Measurements from ENCODE around the gene MEGF11. TPM values are rescaled to one million over a fixed set of nuclear protein-coding genes. Genes with fewer than 3 reads are reported as not detected.
A peak's percentile ranks its signal among the peaks of the same experiment; 100 is the strongest.
"Not testable (repeated sequence)": the region's sequence is repeated elsewhere in the genome, so short reads cannot be mapped to it uniquely, and the experiment has no call there.

MEGF11 gene
- total RNA-seq, 1 donor from 2014 or later = not detected

- DNase-seq (ENCODE audit: low spot score) = peak; percentile 99
Observed at GRCh38 chr15:65869126-65869953, 384.2 kb downstream of the MEGF11 start, which contains the start of gene RAB11A. Gene RAB11A (plus strand): TSS chr15:65869491. CDS start chr15:65869586, 95 bp downstream.

GRCh38 chr15:65868546-65869125 lies 384.9 kb downstream of the MEGF11 start:
- no peak for DNase-seq (ENCODE audit: low spot score)

- not testable (repeated sequence) for DNase-seq (ENCODE audit: low spot score)
Observed at GRCh38 chr15:65867933-65868332, 385.6 kb downstream of the MEGF11 start.

GRCh38 chr15:65867244-65867643 lies 386.3 kb downstream of the MEGF11 start:
- no peak for DNase-seq (ENCODE audit: low spot score)

- DNase-seq (ENCODE audit: low spot score) = no peak
Observed at GRCh38 chr15:65863106-65863505, 390.4 kb downstream of the MEGF11 start.

- no peak for DNase-seq (ENCODE audit: low spot score)
Observed at GRCh38 chr15:65862682-65863081, 390.9 kb downstream of the MEGF11 start.

GRCh38 chr15:65857718-65858402 lies 395.7 kb downstream of the MEGF11 start:
- DNase-seq (ENCODE audit: low spot score) = no peak

- DNase-seq (ENCODE audit: low spot score) = no peak
Observed at GRCh38 chr15:65856821-65857455, 396.6 kb downstream of the MEGF11 start.

- DNase-seq (ENCODE audit: low spot score) = no peak
Observed at GRCh38 chr15:65851981-65852380, 401.6 kb downstream of the MEGF11 start.

- DNase-seq (ENCODE audit: low spot score) = no peak
Observed at GRCh38 chr15:65847989-65848388, 405.6 kb downstream of the MEGF11 start.

- no peak for DNase-seq (ENCODE audit: low spot score)
Observed at GRCh38 chr15:65845826-65846519, 407.6 kb downstream of the MEGF11 start.

Small RNAs within 50 kb of the gene (microRNA-seq; reads per million reads assigned to microRNA genes)
- gene MIR4311 (ENCODE audit: borderline number of aligned reads) = not detected

Other genes with a start within 250 kb of the MEGF11 start
- gene DIS3L, start 39.8 kb upstream of the MEGF11 start, total RNA-seq = 43.5 TPM
- 5.3 TPM for gene TIPIN, start 102.9 kb upstream of the MEGF11 start, total RNA-seq
- gene MAP2K1, start 133.2 kb upstream of the MEGF11 start, total RNA-seq = 75.4 TPM
- 18.4 TPM for gene SNAPC5, start 244.0 kb upstream of the MEGF11 start, total RNA-seq

All from mesenteric fat pad (tissue), 1 donor.